PC-3 (cell line): ENCODE results near the gene ZNF768. TPM values are rescaled to one million over a fixed set of nuclear protein-coding genes. Genes with fewer than 3 reads are reported as not detected.

Source experiments
- ATAC-seq: fragments of 200-7000 bp; cut with Tn5 transposase; 2 replicates; pipeline ENCODE4 v1.9.1; 2020; ENCODE audit warnings: mild to moderate bottlenecking, moderate library complexity
- BruUV-seq: library from RNA; stranded (reverse); fragments of 400-500 nt; replicated peaks from 2 replicates; lab custom pipeline; 2021; lab: Mats Ljungman, UMichigan
- CTCF ChIA-PET: fragments of 300-600 bp; sonication (Branson Sonifier 250); formaldehyde crosslinking; loops from one replicate; lab custom pipeline; 2022; ENCODE audit warnings: antibody characterized with exemption; lab: Charles Lee
- POLR2A ChIA-PET: fragments of 300-600 bp; sonication (Branson Sonifier 250); formaldehyde crosslinking; loops from one replicate; lab custom pipeline; 2022; ENCODE audit warnings: antibody characterized with exemption; ENCODE audit not compliant: unreplicated experiment; lab: Charles Lee
- DNase-seq: peaks from one replicate; pipeline ENCODE4 v3.0.0-alpha.2; 2015
- H2AFZ ChIP-seq: fragments of 300-600 bp; sonication (generic); 2 replicates; pipeline ENCODE4 v1.6.0; 2016; ENCODE audit warnings: antibody characterized with exemption, low read length
- H3F3A ChIP-seq: fragments of 300-600 bp; sonication (generic); one replicate; pipeline ENCODE4 v1.6.0; 2017; ENCODE audit warnings: antibody characterized with exemption, low read length, control low read depth, mild to moderate bottlenecking; ENCODE audit not compliant: unreplicated experiment
- H3K27ac ChIP-seq: fragments of 300-600 bp; sonication (generic); 2 replicates; pipeline ENCODE4 v1.5.1; 2016; ENCODE audit warnings: mild to moderate bottlenecking, low read length
- H3K27me3 ChIP-seq: fragments of 300-600 bp; sonication (generic); 2 replicates; pipeline ENCODE4 v1.6.1; 2016; ENCODE audit warnings: low read length, mixed read lengths
- H3K36me3 ChIP-seq: fragments of 300-600 bp; sonication (generic); 2 replicates; pipeline ENCODE4 v1.6.1; 2016; ENCODE audit warnings: low read depth, mixed run types, low read length, mixed read lengths
- H3K4me1 ChIP-seq: fragments of 300-600 bp; sonication (generic); 2 replicates; pipeline ENCODE4 v1.5.1; 2016; ENCODE audit warnings: low read length; ENCODE audit not compliant: insufficient read depth
- H3K4me2 ChIP-seq: fragments of 300-600 bp; sonication (generic); 2 replicates; pipeline ENCODE4 v1.6.0; 2016; ENCODE audit warnings: low read length
- H3K4me3 ChIP-seq: fragments of 300-600 bp; sonication (generic); 2 replicates; pipeline ENCODE4 v1.5.1; 2016; ENCODE audit warnings: mild to moderate bottlenecking, low read length, mixed read lengths
- H3K79me2 ChIP-seq: fragments of 300-600 bp; sonication (generic); 2 replicates; pipeline ENCODE4 v1.6.1; 2017; ENCODE audit warnings: low read length, mixed read lengths
- H3K9ac ChIP-seq: fragments of 300-600 bp; sonication (generic); 2 replicates; pipeline ENCODE4 v1.6.0; 2016; ENCODE audit warnings: mild to moderate bottlenecking, low read length
- H3K9me2 ChIP-seq: fragments of 300-600 bp; sonication (generic); replicated peaks from 2 replicates; pipeline ENCODE4 v1.6.1; 2016; ENCODE audit warnings: mixed run types, low read length, mixed read lengths
- H3K9me3 ChIP-seq: fragments of 300-600 bp; sonication (generic); 2 replicates; pipeline ENCODE4 v1.6.1; 2016; ENCODE audit warnings: low read length, mixed read lengths
- H4K20me1 ChIP-seq: fragments of 300-600 bp; sonication (generic); 2 replicates; pipeline ENCODE4 v1.6.1; 2016; ENCODE audit warnings: low read length, mixed read lengths
- CTCF ChIP-seq: fragments of 300-600 bp; sonication (generic); conservative IDR thresholded peaks from 2 replicates; pipeline ENCODE4 v1.5.1; 2017; ENCODE audit warnings: antibody characterized with exemption, low read depth, mild to moderate bottlenecking, low read length
- EZH2 ChIP-seq: fragments of 300-600 bp; sonication (generic); IDR thresholded peaks from one replicate; pipeline ENCODE4 v1.6.1; 2017; ENCODE audit warnings: antibody characterized with exemption, mild to moderate bottlenecking, low read length; ENCODE audit not compliant: unreplicated experiment
- EZH2phosphoT487 ChIP-seq: fragments of 300-600 bp; sonication (generic); IDR thresholded peaks from 2 replicates; pipeline ENCODE4 v1.6.1; 2018; ENCODE audit warnings: mild to moderate bottlenecking, antibody characterized with exemption, low read length, borderline replicate concordance
- intact Hi-C: fragments of 100-400 bp; cut with micrococcal nuclease; formaldehyde crosslinking; loops from 2 replicates; pipeline ENCODE4 v1.9.0; 2023
- total RNA-seq: library from RNA; depleted of rRNA; stranded (reverse); fragments of >200 nt; gene quantifications from 2 replicates; pipeline ENCODE4 v1.2.3, GENCODE V29; 2014

ZNF768 gene
- total RNA-seq, 1 experiment from 2014 or later = 31.2 TPM

GRCh38 chr16:30525844-30526136 lies 576 bp downstream of the ZNF768 start:
- peaks cover 7% of the 10 kb centered on the region for H3K4me1 ChIP-seq
- no peaks in the 10 kb centered on the region for H3F3A ChIP-seq
- H3K27ac ChIP-seq = no peak overlapping the region
- H3K9ac ChIP-seq = peak overlapping the region; percentile 95
- intact Hi-C loops = loop anchor here (10.0 kb wide), 2 partner anchors 81 to 109 kb away; partner anchors contain the start of gene SEPHS2
- peaks cover 8% of the 10 kb centered on the region for H3K79me2 ChIP-seq
- TSS peak; percentile 53 for BruUV-seq
- H3K9me3 ChIP-seq = no peaks in the 10 kb centered on the region
- ChIA-PET POLR2A (no interaction called here), CTCF (no interaction called here)
- H3K27me3 ChIP-seq = no peaks in the 10 kb centered on the region
- H3K36me3 ChIP-seq = no peaks in the 10 kb centered on the region
- H4K20me1 ChIP-seq = no peaks in the 10 kb centered on the region
- peak overlapping the region; percentile 89 for H3K4me3 ChIP-seq
- H2AFZ ChIP-seq = peak overlapping the region; percentile 71; the same call in 1 of the 2 replicates
- ATAC-seq = no peak
- peak overlapping the region; percentile 94 for H3K4me2 ChIP-seq
- no peak for DNase-seq
- H3K9me2 ChIP-seq = no peaks in the 10 kb centered on the region
- TF ChIP-seq EZH2phosphoT487 (no peak), CTCF (no peak), EZH2 (no peak)

- DNase-seq (no peak), ATAC-seq (no peak)
- Histone ChIP-seq H3K4me1 (peaks cover 7% of the 10 kb centered on the region), H3K9me2 (no peaks in the 10 kb centered on the region), H3K4me2 (peak overlapping the region; percentile 94; the same call in 1 of the 2 replicates), H3K27me3 (no peaks in the 10 kb centered on the region), H3K9me3 (no peaks in the 10 kb centered on the region), H3K4me3 (no peak overlapping the region), H3K36me3 (no peaks in the 10 kb centered on the region), H2AFZ (no peak overlapping the region), H4K20me1 (no peaks in the 10 kb centered on the region), H3K79me2 (peaks cover 8% of the 10 kb centered on the region), H3F3A (no peaks in the 10 kb centered on the region), H3K27ac (no peak overlapping the region), H3K9ac (no peak overlapping the region)
- POLR2A ChIA-PET = no interaction called here
- intact Hi-C loops = loop anchor here (10.0 kb wide), 2 partner anchors 80 to 110 kb away; partner anchors contain the start of gene SEPHS2
- CTCF ChIA-PET = no interaction called here
- BruUV-seq = no TSS peak
- TF ChIP-seq EZH2phosphoT487 (no peak), EZH2 (no peak), CTCF (no peak)
These were observed 1.5 kb downstream of the ZNF768 start for GRCh38 chr16:30524575-30525568.
